Stimulated activated memory B cell treated with anti-CD40 and anti-IgM and Interleukin-4, amounts not matched to agents 10 μg/mL and 1 μg/mL and 100 μg/mL, for 72 hours (primary cell): ENCODE results near the gene HHLA2.
A peak's percentile ranks its signal among the peaks of the same experiment; 100 is the strongest.

Experiments used
- ATAC-seq: fragments of 150-1000 bp; cut with Tn5 transposase; 2 replicates; pipeline ENCODE4 v1.10.0; 2021
- H3K27ac Mint-ChIP-seq: one replicate; pipeline ENCODE4 v1.8.0; 2022; ENCODE audit warnings: mild to moderate bottlenecking, mixed read lengths
- H3K27me3 Mint-ChIP-seq: one replicate; pipeline ENCODE4 v1.8.0; 2022; ENCODE audit warnings: mixed read lengths
- H3K36me3 Mint-ChIP-seq: one replicate; pipeline ENCODE4 v1.8.0; 2022; ENCODE audit warnings: mixed read lengths
- H3K4me1 Mint-ChIP-seq: one replicate; pipeline ENCODE4 v1.8.0; 2022; ENCODE audit warnings: mixed read lengths
- H3K4me3 Mint-ChIP-seq: one replicate; pipeline ENCODE4 v1.8.0; 2022; ENCODE audit warnings: mild to moderate bottlenecking, moderate library complexity, mixed read lengths
- H3K9me3 Mint-ChIP-seq: one replicate; pipeline ENCODE4 v1.8.0; 2022; ENCODE audit warnings: mixed read lengths

The HHLA2 gene

GRCh38 chr3:108289159-108289558, 7.2 kb upstream of the HHLA2 start:
- peaks cover 53% of the 10 kb centered on the region for H3K4me1 Mint-ChIP-seq
- H3K27ac Mint-ChIP-seq = no peak overlapping the region
- H3K9me3 Mint-ChIP-seq = no peaks in the 10 kb centered on the region
- H3K4me3 Mint-ChIP-seq = no peak overlapping the region
- no peak for ATAC-seq
- no peaks in the 10 kb centered on the region for H3K27me3 Mint-ChIP-seq
- no peaks in the 10 kb centered on the region for H3K36me3 Mint-ChIP-seq

DNA sequence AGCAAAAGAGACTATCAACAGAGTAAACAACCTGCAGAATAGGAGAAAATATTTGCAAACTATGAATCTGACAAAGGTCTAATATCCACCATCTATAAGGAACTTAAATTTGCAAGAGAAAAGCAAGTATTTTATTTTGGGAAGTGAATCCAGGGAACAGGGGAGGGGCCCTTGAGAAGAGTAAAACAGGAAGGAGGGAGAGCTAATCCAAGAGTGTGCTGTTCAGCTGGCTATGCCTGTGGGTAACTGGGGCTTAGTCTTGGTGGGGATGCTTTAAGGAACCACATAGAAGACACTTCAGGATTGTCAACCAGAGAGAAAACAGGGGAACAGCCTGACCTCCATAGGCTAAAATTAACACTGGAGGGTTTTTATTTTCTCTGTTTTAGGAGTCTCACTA, 3.9 kb upstream of the HHLA2 start:
- Mint-ChIP-seq H3K27me3 (no peaks in the 10 kb centered on the region), H3K9me3 (no peaks in the 10 kb centered on the region), H3K36me3 (no peaks in the 10 kb centered on the region), H3K27ac (peak overlapping the region; percentile 87), H3K4me1 (peaks cover 65% of the 10 kb centered on the region), H3K4me3 (no peak overlapping the region)
- ATAC-seq = no peak

GRCh38 chr3:108292905-108293328, 3.4 kb upstream of the HHLA2 start:
- Mint-ChIP-seq H3K4me1 (peaks cover 60% of the 10 kb centered on the region), H3K36me3 (no peaks in the 10 kb centered on the region), H3K27me3 (no peaks in the 10 kb centered on the region), H3K4me3 (no peak overlapping the region), H3K9me3 (no peaks in the 10 kb centered on the region), H3K27ac (peak overlapping the region; percentile 87)
- peak; percentile 85 for ATAC-seq

- Mint-ChIP-seq H3K27ac (peak overlapping the region; percentile 87), H3K4me1 (peaks cover 57% of the 10 kb centered on the region), H3K36me3 (no peaks in the 10 kb centered on the region), H3K4me3 (peak overlapping the region; percentile 10), H3K9me3 (no peaks in the 10 kb centered on the region), H3K27me3 (no peaks in the 10 kb centered on the region)
- peak; percentile 84 for ATAC-seq
Measured at GRCh38 chr3:108293858-108294257, 2.5 kb upstream of the HHLA2 start.

DNA sequence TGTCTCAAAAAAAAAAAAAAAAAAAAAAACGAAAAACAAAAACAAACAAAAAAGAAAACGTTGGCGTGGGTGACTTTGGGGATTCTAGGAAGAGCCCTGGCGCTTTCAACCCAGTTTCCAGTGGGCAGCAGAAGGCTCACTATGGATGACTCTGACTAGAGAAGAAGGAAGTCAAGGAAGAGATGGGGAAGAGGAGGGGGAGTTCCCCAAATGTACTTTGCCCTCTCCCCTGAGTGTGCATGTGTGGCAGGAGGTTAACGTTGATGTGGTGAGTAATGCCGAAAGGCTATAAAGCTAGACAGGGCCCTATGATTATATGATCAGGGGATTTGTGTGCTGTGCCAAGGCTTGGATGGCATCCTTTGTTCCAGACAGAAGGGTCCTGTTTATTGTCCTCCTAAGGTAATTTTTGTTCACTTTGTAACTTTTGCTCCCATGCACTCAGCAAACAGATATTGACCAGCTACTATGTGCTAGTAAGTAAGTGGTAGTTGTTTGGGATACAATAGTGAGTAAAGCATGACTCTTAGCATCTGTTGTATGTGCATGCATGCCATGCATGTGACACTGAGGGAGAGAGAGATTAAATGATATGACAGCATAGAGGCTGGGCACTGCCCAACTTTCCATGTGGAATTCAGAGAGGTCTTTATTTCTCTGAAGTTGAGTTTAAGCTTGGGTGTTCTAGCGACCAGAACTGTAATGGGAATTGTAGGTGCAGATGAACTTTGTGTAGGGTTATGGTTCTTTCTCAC, 750 bp upstream of the HHLA2 start:
- H3K4me3 Mint-ChIP-seq = no peak overlapping the region
- no peak for ATAC-seq

DNA sequence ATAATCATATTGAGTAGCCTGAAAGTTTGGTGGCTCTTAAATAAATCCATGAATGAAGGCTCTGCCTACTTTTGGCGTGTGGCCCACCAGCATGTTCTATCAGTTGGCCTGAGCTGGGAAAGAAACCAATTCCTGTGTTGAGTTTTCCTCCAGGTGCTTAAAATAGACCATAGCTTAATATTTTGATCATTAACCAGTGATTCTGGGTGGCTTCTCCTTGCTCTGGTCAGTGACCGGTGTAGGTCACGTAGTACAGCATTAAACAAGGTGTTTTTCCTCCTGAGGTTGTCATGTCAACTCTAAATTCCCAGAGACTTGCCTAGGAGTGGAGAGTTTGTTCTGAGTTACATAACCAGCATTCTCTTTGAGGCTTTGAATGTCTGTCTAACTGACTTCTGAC, 1.3 kb downstream of the HHLA2 start:
- H3K36me3 Mint-ChIP-seq = no peaks in the 10 kb centered on the region
- H3K9me3 Mint-ChIP-seq = no peaks in the 10 kb centered on the region
- ATAC-seq = no peak
- H3K4me3 Mint-ChIP-seq = no peak overlapping the region
- peaks cover 57% of the 10 kb centered on the region for H3K4me1 Mint-ChIP-seq
- H3K27me3 Mint-ChIP-seq = no peaks in the 10 kb centered on the region
- no peak overlapping the region for H3K27ac Mint-ChIP-seq

More for the DNA sequence above, 750 bp upstream of the HHLA2 start:
- peaks cover 57% of the 10 kb centered on the region for H3K4me1 Mint-ChIP-seq
- H3K9me3 Mint-ChIP-seq = no peaks in the 10 kb centered on the region
- H3K36me3 Mint-ChIP-seq = no peaks in the 10 kb centered on the region
- no peaks in the 10 kb centered on the region for H3K27me3 Mint-ChIP-seq
- H3K27ac Mint-ChIP-seq = peak overlapping the region; percentile 87

- no peaks in the 10 kb centered on the region for H3K36me3 Mint-ChIP-seq
- peaks cover 53% of the 10 kb centered on the region for H3K4me1 Mint-ChIP-seq
- no peak overlapping the region for H3K4me3 Mint-ChIP-seq
- H3K27ac Mint-ChIP-seq = no peak overlapping the region
- no peaks in the 10 kb centered on the region for H3K27me3 Mint-ChIP-seq
- no peaks in the 10 kb centered on the region for H3K9me3 Mint-ChIP-seq
- ATAC-seq = no peak
Measured at GRCh38 chr3:108298056-108298455, 1.7 kb downstream of the HHLA2 start.

GRCh38 chr3:108300103-108300849, 3.9 kb downstream of the HHLA2 start:
- H3K27ac Mint-ChIP-seq = no peak overlapping the region
- H3K36me3 Mint-ChIP-seq = no peaks in the 10 kb centered on the region
- no peaks in the 10 kb centered on the region for H3K9me3 Mint-ChIP-seq
- peaks cover 35% of the 10 kb centered on the region for H3K4me1 Mint-ChIP-seq
- no peak overlapping the region for H3K4me3 Mint-ChIP-seq
- no peaks in the 10 kb centered on the region for H3K27me3 Mint-ChIP-seq
- ATAC-seq = no peak

GRCh38 chr3:108301695-108302404, 5.5 kb downstream of the HHLA2 start:
- Mint-ChIP-seq H3K4me1 (peaks cover 34% of the 10 kb centered on the region), H3K27me3 (no peaks in the 10 kb centered on the region), H3K4me3 (peak overlapping the region; percentile 1), H3K9me3 (no peaks in the 10 kb centered on the region), H3K27ac (peak overlapping the region; percentile 30), H3K36me3 (no peaks in the 10 kb centered on the region)
- peak; percentile 74 for ATAC-seq

GRCh38 chr3:108302570-108302969, 6.2 kb downstream of the HHLA2 start:
- Mint-ChIP-seq H3K36me3 (no peaks in the 10 kb centered on the region), H3K4me1 (peaks cover 34% of the 10 kb centered on the region), H3K27ac (no peak overlapping the region), H3K9me3 (no peaks in the 10 kb centered on the region), H3K27me3 (no peaks in the 10 kb centered on the region), H3K4me3 (no peak overlapping the region)
- ATAC-seq = no peak

DNA sequence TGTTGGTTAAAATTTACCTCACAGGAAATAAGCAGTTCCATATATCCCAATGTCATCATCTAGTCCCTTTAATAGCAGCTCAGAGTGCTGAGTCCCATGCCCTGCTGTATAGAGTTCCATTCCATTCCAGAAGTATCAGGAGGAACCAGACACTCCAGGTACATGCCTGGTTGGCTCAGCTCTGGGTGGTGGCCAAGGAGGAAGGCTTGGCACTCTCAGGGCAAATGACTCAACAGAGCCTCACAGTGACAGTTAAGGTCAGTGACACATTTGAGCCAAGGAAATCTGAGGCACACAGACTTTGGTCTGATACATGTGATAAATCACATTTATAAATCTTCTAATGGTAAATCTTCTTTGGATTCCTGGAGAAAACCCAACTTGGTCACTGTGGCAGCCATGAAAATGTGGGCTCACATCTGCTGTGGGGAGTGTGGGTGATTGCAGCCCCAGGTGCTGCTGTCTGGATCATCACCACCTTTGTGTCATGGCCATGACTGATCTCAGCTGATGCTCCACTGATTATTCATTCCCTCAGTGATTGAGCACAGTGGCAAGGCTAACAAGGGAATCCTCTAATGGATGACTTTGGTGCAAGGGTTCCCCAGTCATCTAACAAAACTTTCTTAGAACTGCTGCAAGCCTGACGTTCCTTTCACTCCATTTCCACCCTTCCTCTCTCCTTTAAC, 9.3 kb downstream of the HHLA2 start:
- peaks cover 34% of the 10 kb centered on the region for H3K4me1 Mint-ChIP-seq

GRCh38 chr3:108311797-108312196, 15.4 kb downstream of the HHLA2 start:
- Mint-ChIP-seq H3K27ac (no peak overlapping the region), H3K27me3 (no peaks in the 10 kb centered on the region), H3K36me3 (peaks cover 7% of the 10 kb centered on the region), H3K9me3 (peaks cover 3% of the 10 kb centered on the region), H3K4me1 (no peaks in the 10 kb centered on the region), H3K4me3 (no peak overlapping the region)
- ATAC-seq = no peak

More for the DNA sequence above, 9.3 kb downstream of the HHLA2 start:
- peaks cover 7% of the 10 kb centered on the region for H3K36me3 Mint-ChIP-seq
- H3K4me3 Mint-ChIP-seq = no peak overlapping the region
- H3K27me3 Mint-ChIP-seq = no peaks in the 10 kb centered on the region
- peak overlapping the region; percentile 13 for H3K27ac Mint-ChIP-seq
- ATAC-seq = no peak
- H3K9me3 Mint-ChIP-seq = peaks cover 3% of the 10 kb centered on the region

DNA sequence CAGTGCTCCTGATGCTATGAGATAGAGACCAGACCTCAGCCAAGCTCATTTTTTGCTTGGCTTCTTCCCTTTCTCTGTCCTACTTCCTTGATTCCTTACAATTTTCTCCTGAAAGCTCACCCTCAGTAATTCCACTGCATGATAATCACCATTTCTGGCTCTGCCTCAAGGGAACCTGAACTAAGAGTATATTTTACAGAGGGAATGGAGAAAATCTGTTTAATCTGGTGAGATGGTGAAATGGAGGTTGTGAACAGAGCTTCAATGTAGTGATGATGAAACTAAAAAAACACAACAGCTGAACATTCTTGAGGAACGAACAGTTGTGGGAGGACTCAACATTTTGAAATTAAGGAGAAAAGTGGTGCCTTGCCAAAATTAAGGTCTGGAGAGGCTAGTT, 16.3 kb downstream of the HHLA2 start:
- Mint-ChIP-seq H3K36me3 (peaks cover 7% of the 10 kb centered on the region), H3K4me1 (no peaks in the 10 kb centered on the region), H3K9me3 (peaks cover 3% of the 10 kb centered on the region), H3K27ac (no peak overlapping the region), H3K27me3 (no peaks in the 10 kb centered on the region), H3K4me3 (no peak overlapping the region)
- ATAC-seq = no peak

DNA sequence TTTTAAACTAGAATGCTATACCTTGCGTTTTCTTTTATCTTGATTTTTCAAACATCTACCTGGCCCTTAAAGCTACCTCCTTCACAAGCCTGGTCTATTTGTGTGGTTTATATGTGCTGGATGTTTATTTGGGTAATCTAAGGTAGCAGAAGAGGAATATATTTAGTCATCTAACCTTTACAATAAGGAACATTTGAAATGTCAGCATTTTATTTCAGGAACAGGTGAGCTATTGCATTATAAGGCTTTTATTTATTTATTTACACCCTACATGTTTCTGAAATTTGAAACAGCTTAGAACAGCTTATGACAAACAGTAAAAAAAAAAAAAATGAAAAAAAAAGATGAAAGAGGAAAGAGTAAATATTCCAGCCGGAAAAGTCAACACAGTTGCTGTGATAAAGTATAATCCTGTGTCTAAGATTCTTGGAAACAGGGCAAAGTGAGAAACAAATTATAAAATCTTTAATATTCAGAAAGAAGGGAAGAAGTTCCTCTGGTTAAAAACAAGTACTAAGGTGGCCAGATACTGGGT, 19.5 kb downstream of the HHLA2 start:
- no peak for ATAC-seq
- H3K4me1 Mint-ChIP-seq = peaks cover 8% of the 10 kb centered on the region
- H3K4me3 Mint-ChIP-seq = no peak overlapping the region
- no peaks in the 10 kb centered on the region for H3K27me3 Mint-ChIP-seq
- no peaks in the 10 kb centered on the region for H3K9me3 Mint-ChIP-seq
- H3K27ac Mint-ChIP-seq = no peak overlapping the region
- H3K36me3 Mint-ChIP-seq = no peaks in the 10 kb centered on the region
